HepG2 (cell line): Measurements from ENCODE around the gene TSC22D4. TPM values are rescaled to one million over a fixed set of nuclear protein-coding genes. Genes with fewer than 3 reads are reported as not detected.

Experiments
- CERS6 ChIP-seq: sonication (generic); formaldehyde crosslinking; IDR thresholded peaks from 2 replicates; pipeline ENCODE4 v1.5.0; 2020; ENCODE audit warnings: missing genetic modification reagents
- CHD2 ChIP-seq: IDR thresholded peaks from 2 replicates; pipeline ENCODE4 v1.6.1; 2011; ENCODE audit warnings: low read depth, low read length, improper control_type of control experiment
- DDIT3 ChIP-seq: sonication (generic); formaldehyde crosslinking; IDR thresholded peaks from 2 replicates; pipeline ENCODE4 v1.4.0; 2020; ENCODE audit warnings: mild to moderate bottlenecking, missing genetic modification reagents
- FOXO1 ChIP-seq: sonication (generic); formaldehyde crosslinking; IDR thresholded peaks from 2 replicates; pipeline ENCODE4 v1.4.0; 2020; ENCODE audit warnings: missing genetic modification reagents
- GABPA ChIP-seq, 2 experiments: IDR thresholded peaks; 2 replicates each; pipeline ENCODE4 v1.6.1; 2011 to 2016; ENCODE audit warnings: low read depth in 2 of 2, low read length in 1 of 2, missing biosample characterization in 1 of 2, missing genetic modification characterization in 1 of 2
- HIVEP1 ChIP-seq: sonication (generic); formaldehyde crosslinking; IDR thresholded peaks from 2 replicates; pipeline ENCODE4 v1.4.0; 2020; ENCODE audit warnings: mild to moderate bottlenecking, missing genetic modification reagents
- MED13 ChIP-seq: sonication (generic); formaldehyde crosslinking; IDR thresholded peaks from 2 replicates; pipeline ENCODE4 v1.5.0; 2020; ENCODE audit warnings: missing genetic modification reagents
- MEF2D ChIP-seq: sonication (generic); formaldehyde crosslinking; IDR thresholded peaks from 2 replicates; pipeline ENCODE4 v1.5.1; 2020; ENCODE audit warnings: mild to moderate bottlenecking, missing genetic modification reagents
- MIER3 ChIP-seq: IDR thresholded peaks from 2 replicates; pipeline ENCODE4 v1.6.1; 2016; ENCODE audit warnings: missing compliant biosample characterization, borderline replicate concordance
- MLLT10 ChIP-seq: sonication (generic); formaldehyde crosslinking; IDR thresholded peaks from 2 replicates; pipeline ENCODE4 v1.4.0; 2020; ENCODE audit warnings: missing genetic modification reagents
- MZF1 ChIP-seq: sonication (generic); formaldehyde crosslinking; IDR thresholded peaks from 2 replicates; pipeline ENCODE4 v1.8.1; 2023; ENCODE audit warnings: mild to moderate bottlenecking, missing genetic modification reagents, borderline replicate concordance
- NFATC3 ChIP-seq: sonication (generic); formaldehyde crosslinking; IDR thresholded peaks from 2 replicates; pipeline ENCODE4 v1.5.1; 2020; ENCODE audit warnings: mild to moderate bottlenecking, missing genetic modification reagents
- PRDM10 ChIP-seq: sonication (generic); formaldehyde crosslinking; IDR thresholded peaks from 2 replicates; pipeline ENCODE4 v1.4.0; 2020; ENCODE audit warnings: low read depth, missing genetic modification reagents
- SMC3 ChIP-seq: IDR thresholded peaks from 2 replicates; pipeline ENCODE4 v1.6.1; 2011; ENCODE audit warnings: low read length, improper control_type of control experiment
- UBTF ChIP-seq: sonication (generic); formaldehyde crosslinking; IDR thresholded peaks from 2 replicates; pipeline ENCODE4 v1.4.0; 2020; ENCODE audit warnings: mild to moderate bottlenecking, missing genetic modification reagents
- ZBTB37 ChIP-seq: sonication (generic); formaldehyde crosslinking; IDR thresholded peaks from 2 replicates; pipeline ENCODE4 v1.4.0; 2020; ENCODE audit warnings: mild to moderate bottlenecking, missing genetic modification reagents
- ZBTB7B ChIP-seq: sonication (generic); formaldehyde crosslinking; IDR thresholded peaks from 2 replicates; pipeline ENCODE4 v1.4.0; 2020; ENCODE audit warnings: missing genetic modification reagents
- ZC3H4 ChIP-seq: sonication (generic); formaldehyde crosslinking; IDR thresholded peaks from 2 replicates; pipeline ENCODE4 v1.4.0; 2020; ENCODE audit warnings: missing genetic modification reagents, borderline replicate concordance
- ZNF124 ChIP-seq: sonication (generic); formaldehyde crosslinking; IDR thresholded peaks from 2 replicates; pipeline ENCODE4 v1.4.0; 2020; ENCODE audit warnings: missing genetic modification reagents
- ZNF501 ChIP-seq: sonication (generic); formaldehyde crosslinking; IDR thresholded peaks from 2 replicates; pipeline ENCODE4 v1.5.1; 2020; ENCODE audit warnings: mild to moderate bottlenecking, moderate library complexity, missing genetic modification reagents
- ZNF790 ChIP-seq: sonication (generic); formaldehyde crosslinking; IDR thresholded peaks from 2 replicates; pipeline ENCODE4 v1.8.0; 2022; ENCODE audit warnings: missing genetic modification reagents, mild to moderate bottlenecking, borderline replicate concordance
- ZZZ3 ChIP-seq: sonication (generic); formaldehyde crosslinking; IDR thresholded peaks from 2 replicates; pipeline ENCODE4 v1.4.0; 2020; ENCODE audit warnings: missing genetic modification reagents, mild to moderate bottlenecking, borderline replicate concordance
- polyA plus RNA-seq, 8 experiments: library from polyadenylated mRNA; depleted of rRNA in 3 of 8; stranded (reverse) in 7 of 8; unstranded in 1 of 8; fragments of >200 nt; fragmentation: Illumina TruSeq in 4 of 8; extraction: Trizol in 4 of 8; gene quantifications; 2 replicates each; pipeline versions ENCODE4 v1.2.1 to v1.2.3, GENCODE V29; 2011 to 2016; ENCODE audit warnings: low read depth in 4 of 8, missing spikeins in 1 of 8, mixed read lengths in 1 of 8; ENCODE audit not compliant: insufficient read depth in 1 of 8
- total RNA-seq, 5 experiments: library from RNA; depleted of rRNA; stranded (reverse); fragments of >200 nt; fragmentation: Illumina TruSeq; extraction: Trizol; gene quantifications; 2 replicates each; pipeline ENCODE4 v1.2.3, GENCODE V29; 2016; ENCODE audit warnings: low read depth in 1 of 5

The TSC22D4 gene
- total and polyA plus RNA-seq, 2 of the 13 experiments (the other 11 are each of a cell fraction or from before 2014, with no cell fraction given): 7.7 to 8.7 TPM

- TF ChIP-seq PRDM10 (no peak), UBTF (CRISPR knock-in tag) (peak; percentile 31; the same call in 1 of the 2 replicates), ZNF501 (CRISPR knock-in tag) (0 out of 2 replicates have a peak, but pooled peaks have one; percentile 7), NFATC3 (CRISPR knock-in tag) (0 out of 2 replicates have a peak, but pooled peaks have one; percentile 33), ZC3H4 (no peak), FOXO1 (CRISPR knock-in tag) (no peak), ZNF124 (CRISPR knock-in tag) (no peak), MEF2D (CRISPR knock-in tag) (no peak), ZBTB37 (CRISPR knock-in tag) (no peak), MLLT10 (CRISPR knock-in tag) (no peak), MED13 (no peak), CHD2 (no peak), DDIT3 (no peak), MIER3 (no peak; the same call in 1 of the 2 replicates), MZF1 (CRISPR knock-in tag) (no peak), GABPA (IDR thresholded peaks at IDR 0.05; ENCODE audit: low read depth, low read length) (peak; percentile 41; the same call in 1 of the 2 replicates), GABPA (CRISPR knock-in tag; IDR thresholded peaks at IDR 0.05; ENCODE audit: low read depth) (peak; percentile 66), ZNF790 (CRISPR knock-in tag) (no peak), CERS6 (CRISPR knock-in tag) (no peak), ZBTB7B (CRISPR knock-in tag) (no peak), HIVEP1 (CRISPR knock-in tag) (peak; percentile 95), ZZZ3 (CRISPR knock-in tag) (no peak), SMC3 (no peak)
These were observed at the start of gene TSC22D4 (continued) for GRCh38 chr7:100478958-100479660.
